VCaP (cell line): ENCODE results near the gene PRG2.
"Not testable (repeated sequence)": the region's sequence is repeated elsewhere in the genome, so short reads cannot be mapped to it uniquely, and the experiment has no call there.

Experiments used
- H3K27ac ChIP-seq: fragments of 450-650 bp; 2 replicates; pipeline ENCODE4 v1.5.1; 2017
- CTCF ChIP-seq: fragments of 450-650 bp; conservative IDR thresholded peaks from 2 replicates; pipeline ENCODE4 v1.5.1; 2017; ENCODE audit warnings: mild to moderate bottlenecking, moderate library complexity

PRG2 gene

GRCh38 chr11:57370251-57370650, 20.2 kb downstream of the PRG2 start:
- H3K27ac ChIP-seq = no peak overlapping the region
- TF ChIP-seq CTCF = no peak

- H3K27ac ChIP-seq = no peak overlapping the region
- no peak for TF ChIP-seq CTCF
These were observed 21.6 kb downstream of the PRG2 start for GRCh38 chr11:57368845-57369232.

GRCh38 chr11:57368106-57368844, 22.2 kb downstream of the PRG2 start:
- H3K27ac ChIP-seq = no peak overlapping the region
- TF ChIP-seq CTCF = no peak

GRCh38 chr11:57364851-57365660, 25.4 kb downstream of the PRG2 start:
- H3K27ac ChIP-seq = no peak overlapping the region
- TF ChIP-seq CTCF = no peak

- TF ChIP-seq CTCF = no peak
These were observed 27.0 kb downstream of the PRG2 start for GRCh38 chr11:57363131-57364080.

GRCh38 chr11:57361926-57362325, 28.5 kb downstream of the PRG2 start:
- TF ChIP-seq CTCF = no peak
- no peak overlapping the region for H3K27ac ChIP-seq

More at GRCh38 chr11:57363131-57364080, 27.0 kb downstream of the PRG2 start:
- H3K27ac ChIP-seq = no peak overlapping the region

- not testable (repeated sequence) for H3K27ac ChIP-seq
These were observed 29.0 kb downstream of the PRG2 start for GRCh38 chr11:57361420-57361819.
